Adrenal gland (tissue), 5 donors: ENCODE measurements around the gene PCSK4.

Source experiments
- POLR2A ChIP-seq, 2 donors: fragments of 450-650 bp; IDR thresholded peaks; one replicate each; pipeline ENCODE4 v1.6.1; 2017; ENCODE audit warnings: antibody characterized with exemption in 2 of 2, mild to moderate bottlenecking in 2 of 2, moderate library complexity in 1 of 2
- TF ChIP-seq, protein P1 (sequence below), 6 experiments: fragments of 450-650 bp in 4 of 6; fragments of 200-600 bp in 2 of 6; sonication (generic) in 1 of 6; IDR thresholded peaks; 1 replicate in 5 of 6; 2 replicates in 1 of 6; pipeline versions ENCODE4 v1.5.1 to v1.8.0; 2016 to 2021; ENCODE audit warnings: antibody characterized with exemption in 6 of 6, mild to moderate bottlenecking in 2 of 6, moderate library complexity in 1 of 6
- donor health status: DM: no; HTN: no; CAD: no.

DNA sequence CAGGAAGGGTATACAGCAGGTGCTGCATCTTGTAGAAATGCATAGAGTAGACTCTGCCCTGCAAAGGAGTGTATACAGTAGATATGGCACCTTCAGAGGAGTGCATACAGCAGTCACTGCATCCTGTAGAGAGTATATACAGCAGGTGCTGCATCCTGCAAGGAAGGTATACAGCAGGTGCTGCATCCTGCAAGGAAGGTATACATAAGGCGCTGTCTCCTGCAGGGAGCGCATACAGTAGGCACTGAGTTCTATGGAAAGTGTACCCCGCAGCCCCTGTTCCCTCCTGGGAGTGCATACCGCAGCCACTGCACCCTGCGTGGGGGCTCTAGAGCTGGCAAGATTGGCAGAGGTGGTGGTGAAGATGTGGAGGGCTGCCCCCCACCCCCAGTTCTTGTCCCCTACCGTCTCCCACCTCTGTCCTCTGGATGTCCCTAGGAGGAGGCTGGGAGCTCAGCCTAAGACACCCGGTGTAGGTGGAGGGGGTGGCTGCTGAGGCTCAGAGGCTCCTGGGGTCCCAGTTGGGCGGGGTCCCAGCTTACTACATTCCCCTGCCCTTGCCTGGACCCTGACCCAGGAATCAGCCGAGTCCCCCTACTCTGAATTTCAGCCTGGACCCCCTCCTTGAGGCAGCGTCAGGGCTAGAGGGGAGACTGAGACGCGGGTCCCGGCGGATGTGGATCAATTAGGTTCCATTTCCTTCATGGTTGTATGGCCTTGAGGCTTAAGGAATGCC, 25.0 kb upstream of the PCSK4 start:
- no peak for TF ChIP-seq POLR2A (IDR thresholded peaks at IDR 0.05)
- TF ChIP-seq, protein P1, sequence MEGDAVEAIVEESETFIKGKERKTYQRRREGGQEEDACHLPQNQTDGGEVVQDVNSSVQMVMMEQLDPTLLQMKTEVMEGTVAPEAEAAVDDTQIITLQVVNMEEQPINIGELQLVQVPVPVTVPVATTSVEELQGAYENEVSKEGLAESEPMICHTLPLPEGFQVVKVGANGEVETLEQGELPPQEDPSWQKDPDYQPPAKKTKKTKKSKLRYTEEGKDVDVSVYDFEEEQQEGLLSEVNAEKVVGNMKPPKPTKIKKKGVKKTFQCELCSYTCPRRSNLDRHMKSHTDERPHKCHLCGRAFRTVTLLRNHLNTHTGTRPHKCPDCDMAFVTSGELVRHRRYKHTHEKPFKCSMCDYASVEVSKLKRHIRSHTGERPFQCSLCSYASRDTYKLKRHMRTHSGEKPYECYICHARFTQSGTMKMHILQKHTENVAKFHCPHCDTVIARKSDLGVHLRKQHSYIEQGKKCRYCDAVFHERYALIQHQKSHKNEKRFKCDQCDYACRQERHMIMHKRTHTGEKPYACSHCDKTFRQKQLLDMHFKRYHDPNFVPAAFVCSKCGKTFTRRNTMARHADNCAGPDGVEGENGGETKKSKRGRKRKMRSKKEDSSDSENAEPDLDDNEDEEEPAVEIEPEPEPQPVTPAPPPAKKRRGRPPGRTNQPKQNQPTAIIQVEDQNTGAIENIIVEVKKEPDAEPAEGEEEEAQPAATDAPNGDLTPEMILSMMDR (IDR thresholded peaks at IDR 0.05) = no peak
